GM12875 (cell line): ENCODE data around the gene CABP4.

Experiments
- H3K4me3 ChIP-seq: one replicate; pipeline ENCODE4 v1.5.1; 2011; ENCODE audit warnings: low read depth, low read length, control low read depth
- CTCF ChIP-seq: IDR thresholded peaks from 2 replicates; pipeline ENCODE4 v1.5.1; 2011; ENCODE audit warnings: low read depth, mild to moderate bottlenecking, control low read depth, inconsistent platforms, low read length, moderate library complexity, borderline replicate concordance; ENCODE audit not compliant: insufficient read depth

CABP4 gene

GRCh38 chr11:67494371-67495233 lies 39.4 kb downstream of the CABP4 start:
- TF ChIP-seq CTCF = no peak
- H3K4me3 ChIP-seq = no peak overlapping the region

- no peak for TF ChIP-seq CTCF
- H3K4me3 ChIP-seq = no peak overlapping the region
Observed at GRCh38 chr11:67495234-67496005, 40.3 kb downstream of the CABP4 start.

- no peak for TF ChIP-seq CTCF
- no peak overlapping the region for H3K4me3 ChIP-seq
Observed at GRCh38 chr11:67496113-67496512, 41.0 kb downstream of the CABP4 start.

- H3K4me3 ChIP-seq = no peak overlapping the region
- no peak for TF ChIP-seq CTCF
Observed at GRCh38 chr11:67497656-67498291, 42.6 kb downstream of the CABP4 start.

GRCh38 chr11:67498544-67498972 lies 43.4 kb downstream of the CABP4 start:
- no peak for TF ChIP-seq CTCF

GRCh38 chr11:67499808-67500483 lies 44.8 kb downstream of the CABP4 start:
- TF ChIP-seq CTCF = no peak
- H3K4me3 ChIP-seq = no peak overlapping the region

More at GRCh38 chr11:67498544-67498972, 43.4 kb downstream of the CABP4 start:
- no peak overlapping the region for H3K4me3 ChIP-seq
